ENCODE data around the gene TMEM127.
"Not testable (repeated sequence)": the region's sequence is repeated elsewhere in the genome, so short reads cannot be mapped to it uniquely, and the experiment has no call there.

DNA sequence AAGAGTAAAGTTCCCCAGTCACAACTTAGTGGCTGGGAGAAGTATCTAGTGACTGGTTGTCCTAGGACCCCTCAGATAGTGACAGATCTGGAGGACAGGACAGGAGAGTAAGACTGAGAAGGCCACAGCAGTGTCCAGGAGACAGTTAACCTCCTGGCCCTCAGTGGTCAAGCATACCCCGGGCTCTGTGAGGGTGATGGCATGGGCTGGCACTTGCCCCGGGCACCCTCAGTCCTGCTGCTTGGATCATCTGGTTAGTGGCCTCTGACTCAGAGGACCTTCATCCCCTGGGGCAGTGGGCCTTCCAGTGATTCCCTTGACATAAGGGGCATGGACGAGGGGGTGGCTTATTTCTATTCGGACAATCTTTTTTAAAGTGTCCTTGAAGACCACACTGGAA is 45.8 kb downstream of the TMEM127 start:
- not testable (repeated sequence) for TF ChIP-seq ZNF274 (IDR thresholded peaks at IDR 0.05; ENCODE audit: low read depth, low read length); YY1 (IDR thresholded peaks at IDR 0.05; ENCODE audit: insufficient read depth, insufficient read length); SUZ12 (IDR thresholded peaks at IDR 0.05; ENCODE audit: extremely low read depth, insufficient read depth, insufficient read length)

Measured in NT2/D1 (cell line).